Bronchial epithelial cell (primary cell): ENCODE results near the gene SLC41A1. TPM values are rescaled to one million over a fixed set of nuclear protein-coding genes. Genes with fewer than 3 reads are reported as not detected.

Experiments
- DNase-seq: peaks from one replicate; pipeline ENCODE4 v3.0.0-alpha.2; 2010; ENCODE audit warnings: low read depth
- FAIRE-seq: peaks from 2 replicates; lab custom pipeline; 2011; peaks lifted over from hg19 to GRCh38; lab: Jason Lieb, UNC
- H3K27me3 ChIP-seq: 2 replicates; pipeline ENCODE4 v1.5.1; 2011; ENCODE audit warnings: low read length; ENCODE audit not compliant: control insufficient read depth, insufficient read depth
- H3K36me3 ChIP-seq: 2 replicates; pipeline ENCODE4 v1.5.1; 2011; ENCODE audit warnings: low read length; ENCODE audit not compliant: control insufficient read depth, insufficient read depth
- H3K4me3 ChIP-seq: 2 replicates; pipeline ENCODE4 v1.5.1; 2011; ENCODE audit warnings: mild to moderate bottlenecking, low read depth, low read length, control low read depth
- CTCF ChIP-seq: IDR thresholded peaks from 2 replicates; pipeline ENCODE4 v1.5.1; 2011; ENCODE audit warnings: mild to moderate bottlenecking, moderate library complexity, low read length, control low read depth, inconsistent platforms; ENCODE audit not compliant: insufficient read depth, severe bottlenecking
- total RNA-seq: library from RNA; depleted of rRNA; stranded (reverse); fragments of >200 nt; gene quantifications from 2 replicates; pipeline ENCODE4 v1.2.1, GENCODE V29; 2014

SLC41A1 gene
- total RNA-seq, 1 donor from 2014 or later, result 6.6 TPM

- peak overlapping the region; percentile 84 for H3K4me3 ChIP-seq
- DNase-seq (peak; percentile 73), FAIRE-seq (no peak)
- H3K36me3 ChIP-seq, result peaks cover 3% of the 10 kb centered on the region
- TF ChIP-seq CTCF, result no peak
- H3K27me3 ChIP-seq, result no peaks in the 10 kb centered on the region
These were observed 709 bp upstream of the SLC41A1 start for GRCh38 chr1:205813755-205814058.

- FAIRE-seq (no peak), DNase-seq (no peak)
- peak overlapping the region; percentile 84 for H3K4me3 ChIP-seq
- H3K27me3 ChIP-seq, result no peaks in the 10 kb centered on the region
- no peak for TF ChIP-seq CTCF
- H3K36me3 ChIP-seq, result peaks cover 5% of the 10 kb centered on the region
These were observed 624 bp downstream of the SLC41A1 start for GRCh38 chr1:205812271-205812877.

- FAIRE-seq, result no peak
- no peak overlapping the region for H3K4me3 ChIP-seq
These were observed 1.3 kb downstream of the SLC41A1 start for GRCh38 chr1:205811660-205812059.

GRCh38 chr1:205810448-205811157, 2.4 kb downstream of the SLC41A1 start:
- peaks cover 5% of the 10 kb centered on the region for H3K36me3 ChIP-seq
- DNase-seq, result no peak
- H3K27me3 ChIP-seq, result no peaks in the 10 kb centered on the region
- H3K4me3 ChIP-seq, result no peak overlapping the region
- no peak for FAIRE-seq
- TF ChIP-seq CTCF, result peak; percentile 38

More at GRCh38 chr1:205811660-205812059, 1.3 kb downstream of the SLC41A1 start:
- DNase-seq, result no peak
- Histone ChIP-seq H3K27me3 (no peaks in the 10 kb centered on the region), H3K36me3 (peaks cover 5% of the 10 kb centered on the region)
- no peak for TF ChIP-seq CTCF

GRCh38 chr1:205809942-205810345, 3.1 kb downstream of the SLC41A1 start:
- H3K36me3 ChIP-seq, result peaks cover 5% of the 10 kb centered on the region
- FAIRE-seq (no peak), DNase-seq (no peak)
- no peaks in the 10 kb centered on the region for H3K27me3 ChIP-seq
- no peak overlapping the region for H3K4me3 ChIP-seq
- TF ChIP-seq CTCF, result no peak
